Measurements from ENCODE around the gene PDILT.
"Not testable (repeated sequence)": the region's sequence is repeated elsewhere in the genome, so short reads cannot be mapped to it uniquely, and the experiment has no call there.

Gene PDILT, protein sequence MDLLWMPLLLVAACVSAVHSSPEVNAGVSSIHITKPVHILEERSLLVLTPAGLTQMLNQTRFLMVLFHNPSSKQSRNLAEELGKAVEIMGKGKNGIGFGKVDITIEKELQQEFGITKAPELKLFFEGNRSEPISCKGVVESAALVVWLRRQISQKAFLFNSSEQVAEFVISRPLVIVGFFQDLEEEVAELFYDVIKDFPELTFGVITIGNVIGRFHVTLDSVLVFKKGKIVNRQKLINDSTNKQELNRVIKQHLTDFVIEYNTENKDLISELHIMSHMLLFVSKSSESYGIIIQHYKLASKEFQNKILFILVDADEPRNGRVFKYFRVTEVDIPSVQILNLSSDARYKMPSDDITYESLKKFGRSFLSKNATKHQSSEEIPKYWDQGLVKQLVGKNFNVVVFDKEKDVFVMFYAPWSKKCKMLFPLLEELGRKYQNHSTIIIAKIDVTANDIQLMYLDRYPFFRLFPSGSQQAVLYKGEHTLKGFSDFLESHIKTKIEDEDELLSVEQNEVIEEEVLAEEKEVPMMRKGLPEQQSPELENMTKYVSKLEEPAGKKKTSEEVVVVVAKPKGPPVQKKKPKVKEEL

DNA sequence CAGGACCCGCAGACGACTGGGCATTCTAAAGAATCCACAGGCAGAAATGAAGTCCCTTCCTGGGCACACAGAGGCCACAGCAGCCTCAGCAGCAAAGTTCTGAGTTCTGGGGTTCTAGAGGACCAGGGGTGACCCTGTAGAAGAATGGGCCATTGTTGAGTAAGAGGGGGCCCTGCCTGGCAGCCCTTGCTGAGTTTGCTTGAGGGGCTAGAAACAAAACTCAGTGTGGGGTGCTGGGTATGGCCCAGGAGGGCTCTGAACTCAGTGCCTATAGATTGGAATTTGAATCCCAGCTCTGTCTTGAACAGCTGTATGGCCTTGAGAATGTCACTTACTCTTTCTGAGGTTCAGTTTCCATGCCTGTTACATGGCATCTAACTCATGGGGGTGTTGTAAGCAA is at the start of gene PDILT:
PDILT (minus strand) TSS at position 101 of the 400 bp plus-strand sequence. CDS start 5,437 bp downstream, outside the sequence.
- no peak for DNase-seq

DNA sequence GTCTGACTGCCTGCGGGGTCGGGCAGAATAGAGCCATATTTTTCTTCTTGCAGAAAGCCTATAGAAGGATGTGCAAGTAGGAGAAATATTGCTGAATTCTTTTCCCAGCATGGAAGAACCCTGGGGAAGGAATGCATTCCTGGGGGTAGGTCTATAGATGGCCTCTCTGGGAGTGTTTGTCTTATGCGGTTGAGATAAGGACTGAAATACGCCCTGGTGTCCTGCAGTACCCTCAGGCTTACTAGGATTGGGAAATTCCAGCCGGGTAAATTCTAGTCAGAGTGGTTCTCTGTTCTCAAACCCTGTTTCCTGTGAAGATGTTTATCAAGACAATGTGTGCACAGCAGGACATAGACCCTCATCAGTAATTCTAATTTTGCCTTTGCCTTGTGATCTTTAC is 49.1 kb upstream of the PDILT start:
- not testable (repeated sequence) for DNase-seq

DNA sequence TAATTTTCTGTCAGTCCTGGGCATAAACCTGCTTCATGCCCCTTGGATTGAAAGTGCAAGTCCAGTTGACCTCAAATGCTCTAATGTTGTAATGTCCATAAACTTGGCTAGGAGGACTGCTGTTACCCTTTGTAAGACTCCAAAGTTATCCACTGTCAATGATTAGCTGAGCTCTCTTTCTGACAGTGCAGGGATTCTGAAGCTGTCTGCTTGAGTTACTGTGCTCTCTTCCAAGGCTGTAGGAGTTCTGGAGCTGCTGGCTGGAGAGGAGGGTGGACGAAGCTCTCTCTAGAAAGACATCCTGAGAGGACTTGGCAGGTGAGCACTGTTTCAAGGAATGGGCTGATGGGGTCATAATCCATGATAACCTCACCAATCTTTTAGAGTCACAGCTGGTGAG is 46.8 kb upstream of the PDILT start, which contains the start of gene ACSM2A:
ACSM2A (plus strand) TSS at position 158 of the 400 bp plus-strand sequence. CDS start 8,594 bp downstream, outside the sequence.
- not testable (repeated sequence) for DNase-seq

DNA sequence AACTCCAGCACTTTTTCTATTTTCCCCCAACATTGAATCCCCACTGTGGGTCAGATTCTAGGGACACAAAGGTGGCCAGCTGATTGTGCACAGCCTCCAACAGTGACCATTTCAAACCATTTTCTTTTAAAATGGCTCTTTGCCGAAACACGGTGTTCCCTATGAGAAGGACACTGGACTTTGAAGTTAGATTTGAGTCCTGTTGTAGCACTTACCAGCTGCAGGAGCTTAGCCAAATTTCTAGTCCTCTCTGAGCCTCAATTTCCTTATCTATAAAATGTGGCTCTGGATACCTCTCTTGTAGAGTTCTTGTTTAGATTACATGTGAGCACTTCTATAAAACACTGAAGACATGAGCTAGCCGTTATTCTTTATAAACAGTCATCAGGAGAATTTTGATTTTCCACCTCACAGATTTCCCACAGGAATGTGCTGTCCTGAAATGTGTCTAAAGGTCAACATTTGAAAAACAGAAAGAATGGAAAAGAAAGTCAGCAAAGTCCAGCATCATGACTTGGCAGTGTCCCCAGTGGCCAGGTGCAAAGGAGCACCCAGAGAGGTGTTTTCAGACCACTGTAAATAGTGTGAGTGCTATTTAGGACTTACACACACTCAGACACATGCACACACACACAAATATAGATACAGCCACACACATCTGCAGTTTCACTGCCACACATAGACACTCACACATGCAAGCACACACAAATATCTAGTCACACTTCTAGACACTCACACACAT is 42.3 kb upstream of the PDILT start:
- not testable (repeated sequence) for DNase-seq

DNA sequence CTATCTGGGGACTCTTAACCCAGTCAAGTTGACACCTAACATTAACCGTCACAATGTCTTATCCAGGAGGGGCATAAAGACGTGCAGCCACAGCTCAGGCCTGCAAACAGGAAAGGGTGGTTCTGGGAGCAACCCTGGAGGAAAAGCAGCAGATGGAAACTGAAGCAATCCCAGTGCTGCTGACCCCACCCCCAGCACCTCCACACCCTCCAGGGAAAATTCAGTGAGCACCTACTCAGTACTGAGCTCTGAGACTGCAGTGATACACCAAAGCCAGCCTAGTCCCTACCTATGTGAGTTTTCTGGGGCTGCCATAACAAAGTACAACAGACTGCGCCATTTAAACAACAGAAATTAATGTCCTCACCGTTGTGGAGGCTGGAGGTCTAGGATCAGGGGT is 37.3 kb upstream of the PDILT start:
- not testable (repeated sequence) for DNase-seq

DNA sequence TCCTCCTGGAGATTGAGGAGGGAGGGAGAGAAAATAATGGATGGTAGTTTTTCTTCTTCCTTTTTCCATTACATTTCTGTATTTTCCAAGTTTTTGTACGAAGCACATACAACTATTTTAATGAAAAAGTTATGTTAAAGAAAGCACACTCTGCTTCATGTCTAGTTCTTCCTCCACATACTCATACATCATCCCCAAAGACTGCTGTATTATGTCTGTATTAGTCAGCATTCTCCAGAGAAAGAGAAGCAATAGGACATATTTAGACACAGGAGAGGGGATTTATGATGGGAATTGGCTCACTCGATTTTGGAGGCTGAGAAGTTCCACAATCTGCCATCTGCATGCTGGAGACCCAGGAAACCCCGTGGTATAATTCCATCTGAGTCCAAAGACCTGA is 36.7 kb upstream of the PDILT start:
- DNase-seq = no peak

DNA sequence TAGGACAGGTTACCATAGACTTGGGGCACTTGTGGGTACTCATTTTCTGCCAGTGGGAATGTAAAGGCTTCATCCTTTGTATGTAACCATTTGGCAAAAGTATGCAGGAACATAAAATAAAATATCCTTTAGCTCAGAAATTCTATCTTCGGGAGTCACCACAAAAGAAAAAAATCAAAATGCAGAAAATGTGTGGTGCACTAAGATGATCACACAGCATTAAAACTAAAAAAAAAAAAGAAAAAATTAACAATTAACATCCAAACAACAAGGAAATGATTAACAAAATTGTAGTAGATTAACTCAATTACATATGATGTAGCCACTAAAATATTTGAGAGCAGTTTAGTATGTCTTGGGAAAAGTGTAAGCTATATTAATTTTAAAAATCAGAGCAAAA is 36.2 kb upstream of the PDILT start:
- not testable (repeated sequence) for DNase-seq

DNA sequence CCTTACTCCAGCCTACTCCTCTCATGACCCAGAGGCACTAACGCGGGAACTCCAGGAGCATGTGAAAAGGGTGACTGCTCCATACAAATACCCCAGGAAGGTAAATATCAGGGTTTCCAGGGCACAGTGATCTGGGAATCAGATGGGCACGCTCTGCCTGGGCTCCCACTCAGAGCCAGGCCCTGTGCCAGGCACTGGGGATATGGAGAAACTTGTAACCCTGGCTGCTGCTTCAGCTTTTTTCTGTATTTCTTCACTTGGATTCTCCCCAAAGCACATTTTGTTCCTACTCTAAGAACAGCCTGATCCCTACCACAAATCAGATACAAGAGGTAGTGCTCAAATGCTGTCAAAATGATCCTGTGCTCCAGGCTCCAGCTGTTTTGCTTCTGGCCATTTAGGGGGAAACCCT is 35.3 kb upstream of the PDILT start:
- not testable (repeated sequence) for DNase-seq

DNA sequence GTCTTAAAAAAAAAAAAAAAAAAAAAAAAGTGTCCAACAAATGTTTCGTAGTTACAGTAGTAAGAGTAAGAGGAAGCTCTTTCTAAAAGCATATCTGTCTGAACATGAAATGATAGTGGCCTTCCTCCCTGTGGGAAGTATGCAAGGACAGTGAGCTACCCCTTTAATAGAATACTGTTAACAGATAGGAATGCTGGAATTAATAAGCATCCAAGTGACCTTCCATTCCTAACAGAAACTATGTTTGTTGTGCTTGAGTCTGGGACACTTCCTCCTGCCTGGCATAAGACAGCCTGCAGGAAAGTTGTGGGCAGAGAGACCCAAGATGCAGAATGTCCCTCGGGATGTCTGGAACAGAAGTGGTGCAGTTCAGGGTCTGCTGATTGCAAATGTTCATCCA is 34.4 kb upstream of the PDILT start:
- not testable (repeated sequence) for DNase-seq

DNA sequence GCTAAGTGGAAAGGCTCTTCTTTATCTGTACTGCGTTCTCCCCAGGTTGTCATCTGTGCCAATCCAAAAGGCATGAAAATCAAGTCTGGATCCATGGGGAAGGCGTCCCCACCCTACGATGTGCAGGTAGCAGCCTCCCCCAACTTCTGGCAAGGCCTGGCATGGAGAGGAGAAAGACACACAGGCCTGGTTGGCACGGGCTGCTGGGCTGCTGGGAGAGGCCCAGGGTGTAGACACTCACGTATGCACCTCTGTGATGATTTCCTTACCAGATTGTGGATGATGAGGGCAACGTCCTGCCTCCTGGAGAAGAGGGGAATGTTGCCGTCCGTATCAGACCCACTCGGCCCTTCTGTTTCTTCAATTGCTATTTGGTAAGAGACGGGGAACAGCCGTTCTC is 26.4 kb upstream of the PDILT start:
- no peak for DNase-seq

DNA sequence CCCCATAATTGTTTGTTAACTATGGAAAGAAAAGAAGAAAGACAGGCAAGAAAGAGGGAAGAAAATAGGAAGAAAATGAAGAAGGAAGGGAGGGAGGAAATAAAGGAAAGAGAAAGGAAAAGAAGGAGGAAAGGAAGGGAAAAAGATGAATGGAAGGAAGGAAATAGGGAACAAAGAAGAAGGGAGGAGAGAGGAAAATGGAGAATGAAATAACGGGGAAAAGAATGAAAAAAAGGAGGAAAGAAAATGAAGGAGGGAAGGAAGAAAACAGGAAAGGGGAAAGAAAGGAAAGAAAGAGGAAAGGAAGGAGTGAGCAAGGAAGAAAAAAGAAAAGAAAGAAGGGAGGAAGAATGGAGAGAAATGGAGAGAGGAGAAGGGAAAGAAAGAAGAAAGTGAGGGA is 25.9 kb upstream of the PDILT start:
- not testable (repeated sequence) for DNase-seq

DNA sequence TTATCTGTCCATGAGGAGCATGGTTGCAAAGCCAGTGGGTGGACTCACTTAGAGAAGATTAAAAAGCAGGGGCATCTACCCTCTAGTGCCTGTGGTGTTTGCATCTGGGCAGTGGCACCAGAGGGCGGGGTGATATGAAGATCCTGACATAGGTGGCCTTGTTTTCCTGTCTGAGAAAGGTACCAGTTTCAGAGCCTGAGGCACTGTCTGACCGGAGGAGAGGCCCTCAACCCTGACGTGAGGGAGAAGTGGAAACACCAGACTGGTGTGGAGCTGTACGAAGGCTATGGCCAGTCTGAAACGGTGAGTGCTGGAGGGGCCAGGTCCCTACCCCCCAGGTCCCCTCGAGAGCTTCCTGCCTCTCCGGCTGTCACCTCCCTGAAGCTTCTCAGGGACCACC is 25.0 kb upstream of the PDILT start:
- DNase-seq = not testable (repeated sequence)

DNA sequence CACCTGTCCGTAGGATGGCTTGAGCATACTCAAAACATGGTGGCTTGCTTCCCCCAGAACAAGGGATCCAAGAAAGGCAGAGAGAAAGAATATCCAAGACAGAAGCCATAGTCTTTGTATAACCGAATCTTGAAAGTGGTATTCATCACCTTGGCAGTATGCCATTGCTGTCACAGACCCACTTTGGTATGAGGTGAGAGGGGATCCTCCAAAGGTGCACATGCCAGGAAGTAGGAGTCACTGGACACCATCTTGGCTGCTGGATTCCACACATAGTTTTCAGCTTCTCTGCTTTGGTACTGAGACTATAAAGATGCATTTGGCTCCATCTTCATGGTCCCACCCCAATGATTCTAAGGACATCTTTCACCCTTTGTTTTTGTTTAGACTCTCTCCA is 22.9 kb upstream of the PDILT start:
- DNase-seq = not testable (repeated sequence)

DNA sequence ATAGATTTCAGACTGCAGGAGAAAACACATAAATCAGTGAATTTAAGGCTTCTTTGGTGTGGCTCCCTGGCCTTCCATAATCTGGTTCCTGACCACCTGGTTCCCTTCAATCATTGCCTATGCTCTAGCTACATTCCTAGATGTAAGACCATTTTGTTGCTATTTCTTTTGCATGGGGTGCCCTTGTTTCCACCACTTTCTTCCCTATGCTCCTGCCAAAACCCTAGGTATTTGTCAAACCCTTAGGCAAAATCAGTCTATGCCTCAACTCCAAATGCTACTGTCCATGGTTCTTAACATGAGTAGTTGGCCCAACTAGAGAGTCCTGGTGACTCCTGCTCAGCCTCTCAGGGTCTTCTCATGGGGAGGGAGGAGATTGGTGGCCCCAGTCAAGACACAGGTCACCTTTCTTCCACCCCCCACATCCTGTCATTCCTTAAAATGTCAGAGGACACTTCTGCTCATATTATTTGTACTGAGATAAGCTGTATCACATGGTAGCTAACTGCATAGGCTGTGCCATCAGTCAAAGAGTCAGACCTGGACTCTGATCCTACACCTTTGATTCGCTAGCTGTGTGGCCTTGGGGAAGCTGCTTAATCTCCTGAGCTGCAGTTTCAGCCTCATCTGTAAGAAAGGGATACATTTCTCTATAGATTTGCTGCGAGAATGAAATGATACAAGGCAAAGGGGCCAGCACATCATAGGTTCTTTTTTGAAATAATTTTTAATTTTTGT is 19.8 kb upstream of the PDILT start:
- DNase-seq = no peak

DNA sequence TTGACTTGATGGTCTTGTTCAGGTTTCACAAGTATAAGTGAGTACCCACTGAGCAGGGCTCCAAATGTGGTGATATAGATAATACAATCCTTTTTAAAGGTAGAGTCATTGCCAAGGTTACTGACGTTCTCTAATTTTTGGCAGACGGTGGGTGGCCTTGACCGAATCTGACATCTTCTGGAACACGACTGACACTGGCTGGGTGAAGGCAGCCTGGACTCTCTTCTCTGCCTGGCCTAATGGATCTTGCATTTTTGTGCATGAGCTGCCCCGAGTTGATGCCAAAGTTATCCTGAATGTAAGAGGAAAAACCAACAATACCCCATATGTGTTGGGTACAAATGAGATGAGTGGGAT is 19.2 kb upstream of the PDILT start:
- not testable (repeated sequence) for DNase-seq

DNA sequence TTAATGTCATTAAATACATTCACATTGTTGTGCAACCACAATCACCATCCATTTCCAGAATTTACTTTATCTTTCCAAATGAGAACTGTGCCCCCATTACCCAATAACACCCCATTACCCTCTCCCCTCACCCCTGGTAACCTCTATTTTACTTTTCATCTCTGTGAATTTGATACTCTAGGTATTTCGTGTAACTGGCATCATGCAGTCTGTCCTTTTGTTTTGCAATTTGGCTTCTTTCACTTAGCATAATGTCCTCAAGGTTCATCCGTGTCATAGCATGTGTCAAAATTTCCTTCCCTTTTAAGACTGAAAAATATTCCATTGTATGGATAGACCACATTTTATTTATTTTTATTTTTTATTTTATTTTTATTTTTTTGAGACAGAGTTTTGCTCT is 17.2 kb upstream of the PDILT start:
- not testable (repeated sequence) for DNase-seq

DNA sequence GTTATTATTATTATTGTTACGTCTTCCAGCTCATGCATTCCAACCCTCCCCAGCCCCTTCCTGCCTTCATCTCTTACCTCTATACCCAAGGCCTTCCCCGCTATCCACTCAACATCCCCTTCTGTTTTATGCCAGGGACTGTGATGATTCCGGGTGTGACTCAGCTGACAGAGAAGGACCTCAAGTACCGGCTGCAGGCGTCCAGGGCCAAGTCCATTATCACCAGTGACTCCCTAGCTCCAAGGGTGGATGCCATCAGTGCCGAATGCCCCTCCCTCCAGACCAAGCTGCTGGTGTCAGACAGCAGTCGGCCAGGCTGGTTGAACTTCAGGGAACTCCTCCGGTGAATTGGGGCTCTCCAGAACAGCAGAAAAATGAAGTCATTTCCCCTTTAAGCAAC is 14.6 kb upstream of the PDILT start:
- DNase-seq = not testable (repeated sequence)

DNA sequence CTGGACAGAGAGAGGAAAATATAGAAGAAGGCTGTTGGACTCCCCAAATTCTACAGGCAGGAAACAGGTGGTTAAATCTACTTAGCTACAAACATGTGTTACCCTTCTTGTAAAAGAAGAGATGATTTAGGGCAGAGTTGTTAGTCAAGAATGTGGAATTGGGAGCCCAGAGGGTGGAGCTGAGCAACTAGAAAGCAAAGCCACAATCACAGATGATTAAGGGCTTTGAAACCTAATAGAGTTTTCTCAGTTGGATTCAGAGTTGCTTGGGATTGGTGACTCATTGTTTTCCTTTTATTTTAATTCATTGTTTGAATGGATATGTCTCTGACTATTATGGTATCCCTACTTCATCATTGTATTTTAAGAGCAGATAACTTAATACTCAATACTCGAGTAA is 11.0 kb upstream of the PDILT start:
- no peak for DNase-seq

DNA sequence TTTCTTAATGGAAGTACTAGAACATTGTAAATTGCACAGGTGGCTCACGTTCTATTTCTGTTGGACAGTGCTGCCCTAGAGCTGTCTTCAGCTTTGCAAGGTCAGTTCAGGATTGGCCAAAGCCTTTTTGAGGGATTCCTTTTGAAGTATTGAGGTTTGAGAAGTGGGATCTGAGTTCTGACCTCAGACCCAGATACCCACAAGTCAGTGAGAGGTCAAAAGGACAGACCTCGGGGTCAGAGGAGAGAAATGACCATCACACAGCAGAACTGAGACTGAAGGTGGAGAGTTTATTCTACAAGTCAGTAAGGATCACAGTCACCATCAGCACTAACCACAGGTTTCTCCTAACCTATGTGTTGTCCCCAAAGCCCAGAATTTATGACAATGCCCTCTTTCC is 6.5 kb upstream of the PDILT start:
- DNase-seq = no peak

DNA sequence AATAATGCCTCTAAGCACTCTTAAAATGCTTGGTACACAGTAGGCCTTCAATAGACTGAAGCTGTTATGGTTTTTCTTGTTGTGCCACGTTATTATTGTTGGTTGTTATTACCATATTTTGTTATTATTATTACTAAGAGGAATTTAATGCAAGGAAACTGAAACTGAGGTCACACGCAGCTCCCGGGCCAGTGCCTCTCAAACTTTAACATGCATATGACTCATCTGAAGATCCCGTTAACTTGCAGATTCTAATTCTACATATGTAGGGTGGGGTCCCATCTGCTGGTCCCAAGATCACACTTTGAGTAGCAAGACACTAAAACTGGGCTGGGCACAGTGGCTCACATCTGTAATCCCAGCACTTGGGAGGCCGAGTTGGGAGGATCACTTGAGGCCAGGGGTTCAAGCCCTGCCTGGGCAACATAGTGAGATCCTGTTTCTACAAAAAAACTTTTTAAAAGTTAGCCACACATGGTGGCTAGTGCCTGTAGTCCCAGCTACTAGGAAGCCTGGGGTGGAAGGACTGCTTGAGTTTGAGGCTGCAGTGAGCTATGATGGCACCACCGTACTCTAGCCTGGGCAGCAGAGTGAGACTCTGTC is 5.7 kb upstream of the PDILT start:
- no peak for DNase-seq

DNA sequence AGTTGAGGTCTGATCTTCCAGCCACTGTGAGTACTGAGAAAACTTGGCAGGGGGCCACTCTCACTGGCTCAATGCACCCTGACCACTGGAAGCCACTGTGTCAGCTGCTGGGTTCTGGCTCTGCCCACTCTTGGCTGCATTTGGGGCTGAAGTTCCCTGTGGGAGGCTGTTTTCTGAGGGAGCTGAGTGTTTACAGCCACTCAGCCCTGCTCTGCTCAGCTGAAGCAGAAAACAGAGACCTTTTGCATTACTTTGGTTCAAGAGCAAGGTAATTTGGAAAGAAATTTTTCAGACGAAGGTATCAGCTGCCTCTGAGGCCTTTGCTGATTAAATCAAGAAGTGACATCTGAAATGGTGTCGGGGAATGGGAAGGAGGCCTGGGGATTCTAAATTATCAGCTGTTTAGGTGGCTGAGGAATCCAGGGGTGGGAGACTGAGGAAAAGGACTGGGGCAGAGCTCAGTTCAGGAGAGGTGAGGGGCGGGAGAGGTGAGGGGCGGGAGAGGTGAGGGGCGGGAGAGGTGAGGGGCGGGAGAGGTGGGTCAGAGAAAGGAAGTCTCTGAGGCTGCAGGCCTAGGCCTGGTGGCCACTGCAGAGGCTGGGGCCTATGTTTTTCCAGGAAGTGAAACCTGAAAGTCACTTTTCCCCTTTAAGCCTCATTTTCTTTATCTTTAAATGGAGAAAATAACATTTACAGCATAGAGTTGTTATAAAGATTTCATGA is 5.0 kb upstream of the PDILT start, which contains the start of gene ACSM5:
ACSM5 (plus strand) TSS at position 137 of the 723 bp plus-strand sequence. CDS start 1,951 bp downstream, outside the sequence.
- no peak for DNase-seq

DNA sequence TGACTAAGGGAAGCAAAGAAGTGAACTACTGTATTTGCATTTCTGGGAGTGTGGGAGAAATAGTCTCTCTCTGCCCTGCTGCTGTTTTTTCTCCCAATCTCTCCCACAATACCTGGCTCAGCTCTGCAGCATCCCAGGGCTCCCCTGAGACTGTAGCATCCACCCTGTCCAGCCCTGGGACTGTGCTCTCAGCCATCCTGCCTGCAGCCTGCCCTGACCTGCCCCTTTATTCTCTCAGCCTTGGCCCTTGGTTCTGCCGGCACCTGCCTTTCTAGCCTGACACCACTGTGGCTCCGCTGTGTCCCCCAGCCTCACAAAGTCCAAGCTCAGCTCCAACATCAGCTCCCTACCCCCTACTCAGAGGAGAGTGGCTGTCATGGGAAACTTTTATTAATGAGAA is 1.9 kb downstream of the PDILT start:
- no peak for DNase-seq

All from retina (tissue), 1 donor.